CD4-positive, alpha-beta T cell treated with Interleukin-1 beta for 1 hour (primary cell): ENCODE data around the gene ZDHHC3.

Experiments used
- DNase-seq, 2 donors: peaks; one replicate each; pipeline ENCODE4 v3.0.0-alpha.2; 2020 to 2022

ZDHHC3 gene

DNA sequence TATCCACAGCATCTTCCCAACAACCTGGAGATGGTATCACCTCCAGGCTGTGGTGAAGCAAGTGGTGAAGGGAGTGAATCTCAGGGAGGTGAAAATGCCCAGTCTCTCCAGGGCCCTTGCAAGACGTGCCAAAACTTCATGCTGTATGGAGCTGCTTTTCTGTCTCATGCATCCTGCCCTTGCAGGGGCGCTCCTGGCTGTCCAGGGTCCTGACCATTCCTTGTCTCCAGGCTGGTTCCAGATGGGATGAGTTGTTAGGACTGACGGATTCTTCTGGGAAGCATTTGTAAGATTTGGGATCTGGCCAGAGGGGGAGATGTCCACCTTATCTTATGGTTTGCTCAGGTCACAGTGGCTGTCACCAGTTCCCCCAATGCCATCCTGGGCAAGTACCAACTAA is 85.7 kb downstream of the ZDHHC3 start:
- DNase-seq: no peak

DNA sequence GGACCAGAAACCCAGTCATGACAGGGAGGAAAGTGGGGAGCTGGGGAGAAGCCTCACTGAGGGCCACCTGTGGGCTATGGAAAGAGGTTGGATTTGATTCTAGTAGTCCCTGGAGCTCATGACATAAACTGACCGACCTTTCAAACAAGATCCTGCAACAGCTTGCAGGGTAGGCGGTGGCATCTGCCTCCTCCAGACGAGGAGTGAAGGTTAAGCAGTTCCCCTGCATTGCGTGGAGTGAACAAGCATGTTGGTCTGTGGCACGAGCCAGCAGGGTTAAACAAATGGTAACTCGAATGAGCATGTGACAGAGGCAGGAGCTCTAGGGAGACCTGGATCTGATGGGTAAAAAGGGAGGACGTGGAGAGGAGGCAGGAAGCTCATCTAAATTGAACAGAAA is 88.9 kb downstream of the ZDHHC3 start:
- DNase-seq: no peak

DNA sequence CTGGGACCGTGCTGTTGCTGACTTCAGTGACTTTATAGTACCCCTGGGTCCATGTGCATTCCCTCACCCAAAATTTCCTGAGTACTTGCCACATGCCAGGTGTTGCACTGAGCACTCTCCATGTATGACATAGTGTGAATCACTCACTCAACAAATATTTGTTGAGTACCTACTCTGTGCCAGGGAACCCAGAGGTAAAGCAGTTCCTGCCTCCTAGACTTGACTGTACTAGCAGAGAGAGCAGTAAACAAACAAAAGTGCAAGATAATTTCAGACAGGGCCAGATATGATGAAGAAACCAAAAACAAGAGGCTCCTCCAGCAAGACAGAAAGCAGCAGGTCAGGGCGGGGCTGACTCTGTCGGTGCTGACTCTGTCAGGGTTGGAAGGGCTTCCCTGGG is 89.4 kb downstream of the ZDHHC3 start:
- no peak for DNase-seq

DNA sequence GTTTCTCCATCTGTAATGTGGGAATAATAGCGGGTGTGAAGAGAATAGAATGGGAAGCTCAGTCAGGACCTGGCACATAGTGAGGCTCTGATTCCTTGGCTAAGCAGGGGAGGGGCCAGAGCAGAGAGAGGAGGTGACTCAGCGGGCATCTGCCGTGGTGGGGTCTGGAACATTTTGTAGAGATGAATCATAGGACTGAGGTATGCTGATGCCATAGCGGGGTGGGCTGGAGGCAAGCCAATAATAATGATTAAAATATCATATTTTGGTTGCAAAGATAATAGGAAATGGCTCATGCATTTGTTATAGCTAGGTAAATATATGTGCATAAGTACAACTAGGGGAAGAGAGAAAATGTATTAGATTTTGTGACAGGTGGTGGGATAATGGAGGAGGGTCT is 90.4 kb downstream of the ZDHHC3 start:
- DNase-seq: no peak

DNA sequence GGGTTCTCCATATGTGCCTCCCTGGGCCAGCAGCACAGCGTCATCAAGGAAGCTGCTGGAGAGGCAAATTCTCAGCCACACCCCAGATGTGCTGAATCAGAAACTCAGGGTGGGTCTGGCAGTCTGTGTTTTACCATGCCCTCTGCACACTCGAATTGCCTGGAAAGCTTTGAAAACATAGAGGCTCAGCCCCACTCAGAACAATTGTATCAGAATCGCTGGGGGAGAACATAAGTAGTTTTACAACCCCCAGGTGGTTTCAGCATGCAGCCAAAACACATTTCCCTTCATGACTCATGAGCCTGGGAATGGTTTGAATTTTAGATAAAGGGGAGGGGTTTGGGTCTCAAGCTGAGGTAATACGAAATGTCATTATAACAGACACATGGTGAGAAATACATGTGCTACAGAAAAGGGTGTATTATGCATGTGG is 92.0 kb downstream of the ZDHHC3 start:
- DNase-seq: no peak

DNA sequence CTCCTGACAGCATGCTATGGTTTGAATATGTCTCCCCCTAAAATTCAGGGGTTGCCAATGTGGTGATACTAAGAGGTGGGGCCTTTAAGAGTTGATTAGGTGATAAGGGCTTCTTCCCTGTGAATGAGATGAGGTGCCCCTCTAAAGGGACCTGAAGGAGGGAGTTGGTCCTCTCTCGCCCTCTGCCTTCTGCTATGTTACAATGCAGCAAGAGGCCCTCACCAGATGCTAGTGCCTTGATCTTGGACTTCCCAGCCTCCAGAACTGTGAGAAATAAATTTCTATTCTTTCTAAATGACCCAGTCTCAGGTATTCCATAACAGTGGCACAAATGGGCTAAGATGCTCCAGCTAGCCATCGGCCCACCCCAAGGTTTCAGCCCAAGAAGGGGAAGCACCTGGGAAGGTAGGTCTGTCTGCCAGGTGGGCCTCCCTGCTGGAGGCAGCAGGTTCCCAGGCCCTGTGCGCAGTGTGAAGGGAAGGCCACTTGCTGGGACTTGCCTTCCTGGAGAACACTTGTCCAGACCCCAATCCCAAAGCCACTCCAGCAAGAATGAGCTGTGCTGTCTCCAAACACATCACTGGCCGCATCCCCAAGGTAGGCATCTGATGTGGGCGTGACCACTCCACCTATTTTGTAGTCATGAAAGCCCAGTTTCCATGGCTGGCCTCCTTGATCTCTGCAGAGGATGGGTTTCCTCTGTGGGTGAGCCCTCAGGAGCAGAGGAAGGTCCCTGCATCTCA is 92.6 kb downstream of the ZDHHC3 start:
- DNase-seq: no peak

DNA sequence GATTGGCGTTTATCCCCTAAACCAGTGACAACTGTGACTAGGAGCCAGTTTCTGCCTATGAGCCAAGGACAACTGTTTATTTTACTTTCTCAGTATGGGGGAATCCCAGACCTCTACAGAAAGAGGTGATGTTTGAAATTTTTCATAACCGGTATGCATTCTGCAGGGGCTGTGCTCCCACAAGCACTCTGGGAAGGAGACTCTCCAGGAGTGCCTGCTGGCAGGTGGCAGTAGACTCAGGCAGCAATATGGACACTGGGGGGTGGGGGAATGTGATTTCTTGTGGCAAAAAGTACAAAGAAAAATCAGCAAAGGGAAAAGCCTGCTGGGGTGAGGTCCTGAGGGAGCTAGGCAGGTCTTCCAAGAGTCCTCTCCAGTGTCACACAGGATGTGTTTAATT is 95.7 kb downstream of the ZDHHC3 start:
- no peak for DNase-seq

DNA sequence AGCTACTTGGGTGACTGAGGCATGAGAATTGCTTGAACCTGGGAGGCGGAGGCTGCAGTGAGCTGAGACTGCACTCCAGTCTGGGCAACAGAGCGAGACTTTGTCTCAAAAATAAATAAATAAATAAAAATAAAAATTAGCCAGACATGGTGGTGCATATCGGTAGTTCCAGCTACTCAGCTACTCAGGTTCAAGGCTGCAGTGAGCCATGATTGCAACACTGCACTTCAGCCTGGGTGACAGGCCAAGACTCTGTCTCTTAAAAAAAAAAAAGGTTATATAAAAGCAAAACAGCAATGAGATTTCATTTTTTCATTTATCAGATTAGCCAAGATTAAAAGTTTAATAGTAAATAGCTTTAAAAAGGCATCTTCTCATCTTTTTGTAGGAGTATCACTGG is 98.6 kb downstream of the ZDHHC3 start:
- no peak for DNase-seq

DNA sequence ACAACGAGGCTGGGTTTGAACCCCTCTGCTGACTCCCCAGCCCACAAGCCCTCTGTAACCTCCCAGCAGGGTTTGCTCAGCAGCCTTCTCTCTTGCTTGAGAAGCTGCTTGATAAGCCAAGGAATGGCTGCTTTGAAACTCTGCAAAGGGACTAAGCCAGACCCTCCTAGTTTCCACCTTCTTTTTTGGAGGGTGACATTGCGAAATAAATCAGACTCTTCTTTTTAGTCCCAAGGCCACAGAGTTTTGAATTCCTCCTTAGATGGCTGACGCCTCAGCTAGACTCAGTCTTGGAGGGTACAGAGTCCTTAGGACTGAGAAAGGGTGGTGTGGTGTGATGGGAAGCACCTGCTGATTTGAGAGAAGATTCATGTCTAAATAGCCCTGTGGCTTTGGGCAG is 100.4 kb downstream of the ZDHHC3 start:
- DNase-seq: no peak
